ENCODE measurements around the gene TASP1.

DNA sequence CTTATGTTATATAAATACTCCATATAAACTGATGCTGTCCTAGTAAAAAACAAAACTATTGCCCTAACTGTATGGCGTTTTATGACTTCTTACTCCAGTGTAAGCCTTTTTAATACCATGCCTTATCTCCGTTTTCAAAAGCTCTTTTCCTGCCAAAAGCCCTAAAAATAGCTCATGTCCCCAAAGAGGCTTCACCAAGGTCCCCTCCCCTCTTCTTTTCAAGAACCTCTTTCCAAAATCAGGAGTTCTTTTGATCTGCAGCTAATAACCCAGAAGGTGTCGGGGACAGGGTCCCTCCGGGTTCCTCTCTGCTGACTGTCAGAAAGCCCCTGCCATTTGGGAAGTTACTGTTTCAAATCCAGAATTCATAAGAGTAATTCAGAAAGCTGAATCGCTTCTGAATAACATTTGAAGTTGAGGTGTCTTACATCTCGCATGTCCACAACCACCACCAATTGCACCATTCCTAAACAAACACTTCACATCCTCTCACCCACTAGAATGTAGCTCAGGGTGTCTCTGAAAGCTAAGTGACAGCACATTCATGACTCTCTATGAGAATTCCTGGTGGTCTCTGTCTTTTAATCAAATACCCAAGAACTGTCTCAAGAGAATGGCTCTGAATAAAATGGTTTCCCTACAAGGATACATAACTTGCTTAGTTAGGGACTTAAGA, 13.3 kb downstream of the TASP1 start:
- TF ChIP-seq EZH2 (IDR thresholded peaks at IDR 0.05; ENCODE audit: insufficient read depth, poor library complexity, severe bottlenecking) (no peak), EZH2phosphoT487 (IDR thresholded peaks at IDR 0.05; ENCODE audit: insufficient read depth, low read depth) (no peak)
